GM19455 (cell line): ENCODE measurements around the gene TSEN2.
"Not testable (repeated sequence)": the region's sequence is repeated elsewhere in the genome, so short reads cannot be mapped to it uniquely, and the experiment has no call there.

Source experiments
- ATAC-seq: cut with Tn5 transposase; IDR thresholded peaks from one replicate; pipeline ENCODE4 v1.9.1; 2021; ENCODE audit not compliant: unreplicated experiment

TSEN2 gene

GRCh38 chr3:12484198-12484982 lies at the start of gene TSEN2:
TSEN2 (plus strand) TSS chr3:12484480; CDS start chr3:12489801, 5,321 bp downstream.
- ATAC-seq = peak; percentile 95

GRCh38 chr3:12436514-12437220 lies 47.6 kb upstream of the TSEN2 start:
- ATAC-seq = no peak

- no peak for ATAC-seq
Measured at GRCh38 chr3:12437221-12437605, 47.1 kb upstream of the TSEN2 start.

- ATAC-seq = no peak
Measured at GRCh38 chr3:12437861-12438260, 46.4 kb upstream of the TSEN2 start.

GRCh38 chr3:12438318-12438717 lies 46.0 kb upstream of the TSEN2 start:
- ATAC-seq = no peak

GRCh38 chr3:12439161-12439940 lies 44.9 kb upstream of the TSEN2 start:
- ATAC-seq = no peak

- ATAC-seq = no peak
Measured at GRCh38 chr3:12440927-12441714, 43.2 kb upstream of the TSEN2 start.

GRCh38 chr3:12442654-12443501 lies 41.4 kb upstream of the TSEN2 start:
- ATAC-seq = no peak

- no peak for ATAC-seq
Measured at GRCh38 chr3:12443781-12444522, 40.3 kb upstream of the TSEN2 start.

- ATAC-seq = no peak
Measured at GRCh38 chr3:12444582-12445471, 39.5 kb upstream of the TSEN2 start.

GRCh38 chr3:12445523-12446240 lies 38.6 kb upstream of the TSEN2 start:
- ATAC-seq = no peak

GRCh38 chr3:12446298-12446697 lies 38.0 kb upstream of the TSEN2 start:
- no peak for ATAC-seq

GRCh38 chr3:12447075-12447474 lies 37.2 kb upstream of the TSEN2 start:
- no peak for ATAC-seq

- ATAC-seq = not testable (repeated sequence)
Measured at GRCh38 chr3:12448404-12449202, 35.7 kb upstream of the TSEN2 start.

- no peak for ATAC-seq
Measured at GRCh38 chr3:12449889-12450682, 34.2 kb upstream of the TSEN2 start.

GRCh38 chr3:12451481-12451880 lies 32.8 kb upstream of the TSEN2 start:
- ATAC-seq = no peak
